ENCODE results near the gene POLR1E.

The POLR1E gene

DNA sequence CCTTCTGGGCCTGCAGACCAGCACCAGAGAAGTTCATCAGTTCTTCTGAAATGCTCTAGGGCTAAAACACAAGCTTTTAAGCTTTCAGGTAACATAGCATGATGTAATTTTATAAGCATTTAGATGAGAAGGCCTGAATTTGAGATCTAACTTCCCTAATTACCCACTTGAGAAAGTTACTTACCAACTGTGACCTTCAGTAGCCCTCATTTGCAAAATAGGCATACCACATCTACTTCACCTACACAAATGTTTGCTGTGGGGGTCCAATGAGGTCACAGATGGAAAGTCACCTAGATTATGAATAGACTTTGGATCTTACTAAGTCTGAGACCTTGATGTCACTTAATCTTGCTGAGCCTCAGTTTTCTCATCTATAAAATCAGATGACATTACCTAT lies 53.9 kb downstream of the POLR1E start:
- no peak for DNase-seq (ENCODE audit: low read depth)
- TF ChIP-seq, protein P1, sequence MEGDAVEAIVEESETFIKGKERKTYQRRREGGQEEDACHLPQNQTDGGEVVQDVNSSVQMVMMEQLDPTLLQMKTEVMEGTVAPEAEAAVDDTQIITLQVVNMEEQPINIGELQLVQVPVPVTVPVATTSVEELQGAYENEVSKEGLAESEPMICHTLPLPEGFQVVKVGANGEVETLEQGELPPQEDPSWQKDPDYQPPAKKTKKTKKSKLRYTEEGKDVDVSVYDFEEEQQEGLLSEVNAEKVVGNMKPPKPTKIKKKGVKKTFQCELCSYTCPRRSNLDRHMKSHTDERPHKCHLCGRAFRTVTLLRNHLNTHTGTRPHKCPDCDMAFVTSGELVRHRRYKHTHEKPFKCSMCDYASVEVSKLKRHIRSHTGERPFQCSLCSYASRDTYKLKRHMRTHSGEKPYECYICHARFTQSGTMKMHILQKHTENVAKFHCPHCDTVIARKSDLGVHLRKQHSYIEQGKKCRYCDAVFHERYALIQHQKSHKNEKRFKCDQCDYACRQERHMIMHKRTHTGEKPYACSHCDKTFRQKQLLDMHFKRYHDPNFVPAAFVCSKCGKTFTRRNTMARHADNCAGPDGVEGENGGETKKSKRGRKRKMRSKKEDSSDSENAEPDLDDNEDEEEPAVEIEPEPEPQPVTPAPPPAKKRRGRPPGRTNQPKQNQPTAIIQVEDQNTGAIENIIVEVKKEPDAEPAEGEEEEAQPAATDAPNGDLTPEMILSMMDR (conservative IDR thresholded peaks at IDR 0.05; ENCODE audit: low read depth, low read length): no peak
- no peak overlapping the region for H3K4me3 ChIP-seq (ENCODE audit: low read depth, low read length)

DNA sequence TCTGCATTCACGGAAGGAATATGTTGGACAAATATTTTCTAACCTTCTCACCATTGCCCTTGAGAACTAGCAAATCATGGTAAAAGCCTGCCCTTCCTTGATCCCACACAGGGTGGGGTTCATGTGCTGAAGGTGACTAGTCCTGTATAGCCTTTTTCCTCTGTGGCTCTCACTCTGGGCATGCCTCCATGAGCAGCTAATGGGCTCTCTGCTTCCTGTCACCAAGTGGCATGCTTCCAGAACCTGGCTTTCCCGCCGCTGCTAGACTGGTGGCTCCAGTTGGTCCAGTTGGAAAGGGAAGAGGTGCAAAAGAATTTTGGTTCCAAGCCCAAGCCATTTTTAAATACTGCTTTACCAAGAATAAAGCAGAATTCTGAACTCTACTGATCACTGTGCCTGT lies 54.9 kb downstream of the POLR1E start:
- DNase-seq (ENCODE audit: low read depth): no peak
- no peak overlapping the region for H3K4me3 ChIP-seq (ENCODE audit: low read depth, low read length)
- TF ChIP-seq, protein P1 (conservative IDR thresholded peaks at IDR 0.05; ENCODE audit: low read depth, low read length): no peak

DNA sequence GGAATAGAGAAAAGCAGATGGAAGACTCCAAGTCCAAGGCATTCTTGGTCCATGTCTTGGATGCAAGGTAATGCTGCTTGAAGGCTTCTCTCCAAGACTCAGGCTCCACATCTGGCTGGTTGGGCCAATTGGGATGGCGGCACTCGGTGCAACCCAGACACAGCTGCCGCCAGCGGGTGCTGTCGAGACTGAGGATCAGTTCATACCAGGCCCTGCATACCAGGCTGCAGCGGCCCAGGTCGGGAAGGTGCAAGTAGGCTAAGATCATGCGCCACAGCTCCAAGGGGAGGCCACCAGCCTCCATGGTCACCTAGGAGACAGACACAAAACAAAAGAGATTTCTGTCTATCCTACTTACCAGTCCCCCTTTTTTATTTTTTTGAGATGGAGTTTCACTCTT lies 55.7 kb downstream of the POLR1E start:
- no peak overlapping the region for H3K4me3 ChIP-seq (ENCODE audit: low read depth, low read length)
- no peak for DNase-seq (ENCODE audit: low read depth)
- TF ChIP-seq, protein P1 (conservative IDR thresholded peaks at IDR 0.05; ENCODE audit: low read depth, low read length): no peak

DNA sequence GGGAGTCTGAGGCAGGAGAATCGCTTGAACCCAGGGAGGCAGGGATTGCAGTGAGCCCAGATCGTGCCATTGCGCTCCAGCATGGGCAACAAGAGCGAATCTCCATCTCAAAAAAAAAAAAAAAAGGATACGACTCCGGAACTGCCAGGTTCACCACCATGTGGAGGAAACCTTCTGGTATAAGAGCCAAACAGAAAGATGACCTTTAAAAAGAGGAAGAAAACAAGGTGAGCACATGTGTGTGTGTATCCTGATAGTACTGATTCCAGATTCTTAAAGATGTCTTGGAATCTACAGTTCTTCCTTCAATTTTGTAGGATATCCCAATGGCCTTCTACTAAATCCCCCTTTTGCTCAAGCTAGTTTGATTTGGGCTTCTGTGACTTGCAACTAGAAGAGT lies 56.7 kb downstream of the POLR1E start:
- H3K4me3 ChIP-seq (ENCODE audit: low read depth, low read length): no peak overlapping the region
- TF ChIP-seq, protein P1 (conservative IDR thresholded peaks at IDR 0.05; ENCODE audit: low read depth, low read length): no peak
- DNase-seq (ENCODE audit: low read depth): no peak

DNA sequence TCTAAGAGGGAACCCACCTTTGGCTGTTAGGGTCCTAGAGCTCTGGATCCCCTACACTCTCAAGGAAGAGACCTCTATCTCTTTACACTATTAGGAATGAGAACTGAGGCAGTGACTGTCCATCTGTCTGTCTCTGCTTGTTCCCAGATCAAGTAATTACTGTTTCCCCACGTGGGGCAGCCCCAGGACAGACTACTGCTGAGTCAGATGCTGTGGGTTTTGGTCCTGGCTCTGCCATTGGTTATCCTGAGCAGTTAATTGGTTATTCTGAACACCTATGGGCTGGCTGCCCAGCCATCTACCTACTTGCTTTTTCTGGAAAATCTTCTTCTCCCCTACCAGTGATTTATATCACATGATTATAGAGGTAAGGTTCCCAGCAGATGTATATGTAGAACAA lies 57.1 kb downstream of the POLR1E start:
- no peak overlapping the region for H3K4me3 ChIP-seq (ENCODE audit: low read depth, low read length)
- peak; percentile 5 for DNase-seq (ENCODE audit: low read depth)
- TF ChIP-seq, protein P1 (conservative IDR thresholded peaks at IDR 0.05; ENCODE audit: low read depth, low read length): no peak

DNA sequence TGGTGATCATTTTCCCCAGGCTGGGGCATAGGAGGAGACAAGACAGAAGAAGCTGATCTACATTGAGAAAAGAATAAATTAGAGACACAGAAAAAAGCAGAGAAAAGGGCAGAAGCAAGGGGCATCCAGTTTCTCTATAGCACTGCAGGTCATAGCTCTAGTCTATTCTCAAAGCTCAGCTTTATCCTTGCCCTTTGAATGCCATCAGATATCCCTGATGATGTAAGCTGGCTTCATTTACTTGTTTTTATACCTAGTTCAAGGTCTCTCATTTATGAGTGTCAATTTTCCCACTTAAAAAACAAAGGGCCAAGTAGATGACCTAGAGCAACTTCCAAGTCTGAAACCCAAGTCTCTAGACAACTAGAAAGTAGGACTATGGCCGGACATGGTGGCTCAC lies 57.7 kb downstream of the POLR1E start:
- DNase-seq (ENCODE audit: low read depth): no peak
- H3K4me3 ChIP-seq (ENCODE audit: low read depth, low read length): no peak overlapping the region
- TF ChIP-seq, protein P1 (conservative IDR thresholded peaks at IDR 0.05; ENCODE audit: low read depth, low read length): no peak

DNA sequence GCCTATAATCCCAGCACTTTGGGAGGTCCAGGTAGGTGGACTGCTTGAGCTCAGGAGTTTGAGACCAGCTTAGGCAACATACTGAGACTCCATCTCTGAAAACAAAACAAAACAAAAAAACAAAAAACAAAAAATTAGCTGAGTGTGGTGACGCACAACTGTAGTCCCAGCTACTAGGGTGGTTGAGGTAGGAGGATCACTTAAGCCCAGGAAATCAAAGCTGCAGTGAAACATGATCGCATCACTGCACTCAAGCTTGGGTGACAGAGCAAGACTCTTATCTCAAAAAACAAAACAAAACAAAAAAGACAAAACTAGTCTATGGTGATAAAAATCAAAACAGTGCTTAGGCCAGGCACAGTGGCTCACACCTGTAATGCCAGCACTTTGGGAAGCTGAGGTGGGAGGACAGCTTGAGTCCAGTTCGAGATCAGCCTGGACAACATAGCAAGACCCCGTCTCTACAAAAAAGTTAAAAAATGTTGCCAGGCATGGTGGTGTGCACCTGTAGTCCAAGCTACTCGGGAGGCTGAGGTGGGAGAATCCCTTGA lies 61.7 kb downstream of the POLR1E start:
- no peak overlapping the region for H3K4me3 ChIP-seq (ENCODE audit: low read depth, low read length)
- TF ChIP-seq, protein P1 (conservative IDR thresholded peaks at IDR 0.05; ENCODE audit: low read depth, low read length): no peak
- DNase-seq (ENCODE audit: low read depth): no peak
